KBM-7 (cell line): ENCODE measurements around the gene PAX7.

Experiments used
- DNase-seq: peaks from one replicate; pipeline ENCODE4 v3.0.0-alpha.2; 2015
- in situ Hi-C: fragments of 300-500 bp; cut with MboI; formaldehyde crosslinking; loops from 2 replicates; pipeline ENCODE4 v1.14.3; 2020; ENCODE audit warnings: low sequenced_read_pairs, low pct_unique_long_range_greater_than_20kb, mixed read lengths

Gene PAX7

GRCh38 chr1:18770799-18771198, 140.2 kb downstream of the PAX7 start:
- in situ Hi-C loops = no loop called here
- no peak for DNase-seq

DNA sequence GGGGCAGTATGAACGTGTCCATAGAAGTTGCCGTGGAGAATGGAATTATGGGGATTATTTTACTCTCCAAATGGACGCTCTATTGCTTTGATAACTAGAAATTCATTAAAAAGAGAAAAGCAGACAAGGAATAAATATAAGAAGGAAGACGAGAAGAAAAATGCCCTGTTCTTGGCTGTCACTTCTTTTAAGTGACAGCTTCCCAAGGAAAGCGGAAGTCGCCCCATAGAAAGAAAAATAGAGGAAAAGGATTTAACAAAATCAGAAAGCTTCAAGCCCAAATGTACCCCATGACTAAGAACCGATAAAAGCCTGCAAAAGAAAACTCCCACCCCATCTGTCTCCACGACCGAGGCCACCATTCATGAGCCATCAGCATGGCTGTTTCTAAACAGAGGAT, 143.1 kb downstream of the PAX7 start:
- in situ Hi-C loops = no loop called here
- no peak for DNase-seq

- in situ Hi-C loops = no loop called here
- no peak for DNase-seq
These were observed 144.7 kb downstream of the PAX7 start for GRCh38 chr1:18775341-18775740.

DNA sequence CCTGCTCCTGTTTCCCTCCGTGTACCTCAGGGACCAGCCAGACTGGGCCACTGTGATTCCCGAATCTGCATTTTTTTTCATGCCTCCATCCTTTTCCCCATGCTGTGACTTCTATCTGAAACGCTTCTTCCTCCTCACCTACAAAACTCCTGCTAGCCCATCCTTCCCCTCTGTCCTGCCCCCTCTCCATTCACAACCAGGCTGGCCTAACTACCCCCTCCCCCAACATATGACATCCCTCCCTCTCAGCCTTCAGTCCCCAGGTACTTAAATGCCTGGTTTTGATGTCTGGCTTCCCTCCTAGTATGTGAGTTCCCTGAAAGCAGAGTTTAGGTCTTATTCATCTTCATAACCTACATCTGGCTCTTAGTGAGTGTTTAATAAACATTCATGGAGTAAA, 146.1 kb downstream of the PAX7 start:
- in situ Hi-C loops = no loop called here
- DNase-seq = no peak

DNA sequence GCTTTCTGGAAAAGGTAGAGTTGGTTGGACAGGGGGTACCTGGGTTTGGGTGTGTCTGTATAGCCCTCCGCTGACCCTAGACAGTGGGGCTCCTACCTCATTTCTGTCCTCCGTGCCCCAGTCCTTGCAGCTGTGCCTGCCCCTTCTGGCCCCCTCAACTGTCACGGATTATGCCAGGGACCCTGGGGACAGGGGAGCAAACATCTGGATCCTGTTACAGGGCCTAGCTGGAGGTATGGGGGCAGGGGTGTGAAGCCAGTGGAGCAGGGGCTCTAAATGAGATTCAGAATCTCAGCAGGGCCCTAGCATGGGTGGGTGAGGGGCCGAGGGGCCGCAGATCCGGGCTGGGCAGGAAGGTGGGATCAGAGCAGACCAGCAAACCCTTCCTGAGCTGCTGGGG, 147.8 kb downstream of the PAX7 start:
- DNase-seq = no peak
- in situ Hi-C loops = no loop called here

DNA sequence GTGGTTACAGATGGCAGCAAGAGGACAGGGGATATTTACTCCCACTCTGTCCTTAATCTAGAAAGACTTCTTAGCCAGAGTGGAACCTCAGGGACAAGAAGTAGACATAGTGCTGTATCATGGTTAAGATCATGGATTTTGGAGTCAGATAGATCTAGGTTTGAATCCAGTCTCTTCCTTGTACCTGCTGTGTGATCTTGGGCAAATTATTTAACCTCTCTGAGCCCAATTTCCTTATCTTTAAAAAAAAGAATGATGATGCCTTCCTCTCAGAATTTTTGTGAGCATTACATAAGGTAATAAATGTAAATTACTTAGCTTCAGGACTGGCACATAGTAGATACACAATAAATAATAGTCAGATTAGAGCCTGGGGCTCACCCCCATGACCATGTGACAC, 150.4 kb downstream of the PAX7 start:
- in situ Hi-C loops = no loop called here
- no peak for DNase-seq

DNA sequence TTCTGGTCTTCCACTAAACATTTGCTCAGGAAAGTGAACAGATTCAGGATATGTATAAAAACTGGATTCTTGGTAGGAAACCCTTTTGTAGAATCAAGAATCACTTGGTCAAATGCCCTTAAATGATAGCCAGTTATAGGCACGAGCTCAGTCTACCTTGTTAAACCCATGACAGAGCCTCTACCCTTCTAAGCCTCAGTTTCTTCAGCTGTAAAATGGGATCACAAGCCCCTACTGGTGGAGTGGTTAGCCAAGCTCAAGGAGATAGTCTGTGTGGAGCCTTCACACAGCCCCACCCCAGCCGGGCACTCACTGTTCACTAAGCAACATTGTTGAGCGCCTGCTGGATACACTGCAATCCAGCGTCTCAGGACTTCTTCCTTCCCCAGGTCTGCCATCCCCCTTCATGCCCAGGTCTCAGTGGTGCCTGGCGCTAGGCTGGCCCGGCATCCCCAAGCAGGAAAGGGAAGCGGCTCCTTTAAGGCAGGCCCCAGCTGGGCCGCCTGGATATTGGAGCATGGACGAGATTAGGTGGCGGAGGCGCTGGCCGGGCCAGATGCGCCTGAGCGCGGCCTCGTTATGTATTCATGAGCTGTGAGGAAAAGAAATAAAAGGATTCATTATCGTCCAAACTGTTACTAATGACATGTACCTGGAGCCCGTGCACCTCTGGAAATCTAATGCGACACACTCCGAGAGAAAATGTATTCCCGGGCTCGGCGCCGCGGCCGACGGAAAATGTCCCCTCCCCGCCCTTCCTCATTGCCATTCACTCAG, 153.2 kb downstream of the PAX7 start:
- in situ Hi-C loops = no loop called here
- no peak for DNase-seq

GRCh38 chr1:18784482-18784831, 153.8 kb downstream of the PAX7 start:
- no peak for DNase-seq
- in situ Hi-C loops = no loop called here

- in situ Hi-C loops = no loop called here
- no peak for DNase-seq
These were observed 155.5 kb downstream of the PAX7 start for GRCh38 chr1:18786149-18786548.

GRCh38 chr1:18787825-18788385, 157.3 kb downstream of the PAX7 start:
- no peak for DNase-seq
- in situ Hi-C loops = no loop called here

- in situ Hi-C loops = no loop called here
- DNase-seq = no peak
These were observed 158.6 kb downstream of the PAX7 start for GRCh38 chr1:18789246-18789645.

DNA sequence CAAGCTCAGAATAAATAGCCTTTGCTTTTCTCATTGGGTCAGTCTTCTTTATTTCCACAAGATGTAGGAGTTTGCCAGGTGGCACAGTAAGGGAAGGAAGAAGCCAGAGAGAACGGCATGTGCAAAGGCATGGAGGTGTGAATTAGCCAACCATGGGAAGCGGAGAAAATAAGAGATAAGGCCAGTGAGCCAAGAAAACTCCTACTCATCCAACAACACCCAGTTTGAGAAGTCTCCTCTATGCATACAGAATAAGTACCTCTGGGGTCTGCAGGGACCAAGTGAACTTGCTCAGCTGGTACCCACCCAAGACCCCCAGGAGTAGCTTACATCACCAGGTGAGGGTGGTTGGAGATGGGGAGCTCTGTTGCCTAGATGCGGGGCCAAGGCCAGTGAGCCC, 162.1 kb downstream of the PAX7 start:
- no peak for DNase-seq
- in situ Hi-C loops = no loop called here

DNA sequence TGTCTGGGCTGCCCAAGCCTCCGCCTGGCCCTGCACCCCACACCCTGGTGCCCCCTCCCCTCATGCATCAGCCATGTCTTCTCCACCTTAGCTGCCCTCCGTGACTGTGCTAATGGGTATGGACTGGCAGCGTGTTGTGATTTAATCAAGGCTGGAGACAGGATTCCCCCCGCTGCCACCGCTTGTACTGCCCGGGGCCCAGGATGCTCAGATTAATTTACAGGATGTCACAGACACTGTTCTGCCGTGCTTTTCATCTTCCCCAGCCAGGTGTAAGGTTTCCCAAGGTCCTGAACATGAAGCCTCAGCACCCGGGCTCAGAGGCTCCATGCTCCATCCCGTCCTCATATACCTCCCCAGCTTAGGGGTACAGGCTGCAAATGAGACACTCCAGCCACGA, 162.5 kb downstream of the PAX7 start:
- in situ Hi-C loops = no loop called here
- no peak for DNase-seq

DNA sequence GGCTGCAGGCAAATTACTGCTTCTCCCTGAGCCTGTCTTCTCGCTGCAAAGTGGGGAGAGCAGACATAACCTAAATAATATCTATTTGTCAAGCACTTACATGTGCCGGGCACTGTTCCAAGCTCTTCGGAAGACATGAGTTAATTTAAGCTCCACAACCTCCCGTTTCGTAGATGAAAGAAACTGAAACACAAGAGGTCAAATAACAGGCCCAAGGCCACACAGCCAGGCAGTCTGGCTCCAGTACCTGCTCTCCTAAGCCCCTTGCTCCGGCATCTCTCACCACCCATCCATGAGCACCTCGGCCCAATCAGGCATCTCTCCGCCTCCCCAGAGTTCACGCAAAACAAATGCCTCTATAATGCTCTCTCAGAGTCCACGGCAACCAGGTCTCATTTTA, 163.4 kb downstream of the PAX7 start:
- DNase-seq = no peak
- in situ Hi-C loops = no loop called here

- no peak for DNase-seq
- in situ Hi-C loops = no loop called here
These were observed 163.9 kb downstream of the PAX7 start for GRCh38 chr1:18794561-18794960.

GRCh38 chr1:18795002-18795689, 164.5 kb downstream of the PAX7 start:
- DNase-seq = no peak
- in situ Hi-C loops = no loop called here

- in situ Hi-C loops = no loop called here
- no peak for DNase-seq
These were observed 166.3 kb downstream of the PAX7 start for GRCh38 chr1:18796950-18797349.
